ENCODE measurements around the gene AGBL1.

GRCh38 chr15:86263230-86263629 lies 183.6 kb downstream of the AGBL1 start:
- TF ChIP-seq, protein P1, sequence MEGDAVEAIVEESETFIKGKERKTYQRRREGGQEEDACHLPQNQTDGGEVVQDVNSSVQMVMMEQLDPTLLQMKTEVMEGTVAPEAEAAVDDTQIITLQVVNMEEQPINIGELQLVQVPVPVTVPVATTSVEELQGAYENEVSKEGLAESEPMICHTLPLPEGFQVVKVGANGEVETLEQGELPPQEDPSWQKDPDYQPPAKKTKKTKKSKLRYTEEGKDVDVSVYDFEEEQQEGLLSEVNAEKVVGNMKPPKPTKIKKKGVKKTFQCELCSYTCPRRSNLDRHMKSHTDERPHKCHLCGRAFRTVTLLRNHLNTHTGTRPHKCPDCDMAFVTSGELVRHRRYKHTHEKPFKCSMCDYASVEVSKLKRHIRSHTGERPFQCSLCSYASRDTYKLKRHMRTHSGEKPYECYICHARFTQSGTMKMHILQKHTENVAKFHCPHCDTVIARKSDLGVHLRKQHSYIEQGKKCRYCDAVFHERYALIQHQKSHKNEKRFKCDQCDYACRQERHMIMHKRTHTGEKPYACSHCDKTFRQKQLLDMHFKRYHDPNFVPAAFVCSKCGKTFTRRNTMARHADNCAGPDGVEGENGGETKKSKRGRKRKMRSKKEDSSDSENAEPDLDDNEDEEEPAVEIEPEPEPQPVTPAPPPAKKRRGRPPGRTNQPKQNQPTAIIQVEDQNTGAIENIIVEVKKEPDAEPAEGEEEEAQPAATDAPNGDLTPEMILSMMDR (conservative IDR thresholded peaks at IDR 0.05; ENCODE audit: low read depth in 2 of 2), result no peak
- TF ChIP-seq CREB1 (CRISPR knock-in tag; IDR thresholded peaks at IDR 0.05; ENCODE audit: low read depth), result no peak
- TF ChIP-seq EZH2 (IDR thresholded peaks at IDR 0.05; ENCODE audit: low read depth, unreplicated experiment), result no peak
- no peak for TF ChIP-seq ZNF331 (CRISPR knock-in tag; IDR thresholded peaks at IDR 0.05; ENCODE audit: low read depth)
- TF ChIP-seq REST (IDR thresholded peaks at IDR 0.05; ENCODE audit: unreplicated experiment), result no peak
- TF ChIP-seq, protein P2, sequence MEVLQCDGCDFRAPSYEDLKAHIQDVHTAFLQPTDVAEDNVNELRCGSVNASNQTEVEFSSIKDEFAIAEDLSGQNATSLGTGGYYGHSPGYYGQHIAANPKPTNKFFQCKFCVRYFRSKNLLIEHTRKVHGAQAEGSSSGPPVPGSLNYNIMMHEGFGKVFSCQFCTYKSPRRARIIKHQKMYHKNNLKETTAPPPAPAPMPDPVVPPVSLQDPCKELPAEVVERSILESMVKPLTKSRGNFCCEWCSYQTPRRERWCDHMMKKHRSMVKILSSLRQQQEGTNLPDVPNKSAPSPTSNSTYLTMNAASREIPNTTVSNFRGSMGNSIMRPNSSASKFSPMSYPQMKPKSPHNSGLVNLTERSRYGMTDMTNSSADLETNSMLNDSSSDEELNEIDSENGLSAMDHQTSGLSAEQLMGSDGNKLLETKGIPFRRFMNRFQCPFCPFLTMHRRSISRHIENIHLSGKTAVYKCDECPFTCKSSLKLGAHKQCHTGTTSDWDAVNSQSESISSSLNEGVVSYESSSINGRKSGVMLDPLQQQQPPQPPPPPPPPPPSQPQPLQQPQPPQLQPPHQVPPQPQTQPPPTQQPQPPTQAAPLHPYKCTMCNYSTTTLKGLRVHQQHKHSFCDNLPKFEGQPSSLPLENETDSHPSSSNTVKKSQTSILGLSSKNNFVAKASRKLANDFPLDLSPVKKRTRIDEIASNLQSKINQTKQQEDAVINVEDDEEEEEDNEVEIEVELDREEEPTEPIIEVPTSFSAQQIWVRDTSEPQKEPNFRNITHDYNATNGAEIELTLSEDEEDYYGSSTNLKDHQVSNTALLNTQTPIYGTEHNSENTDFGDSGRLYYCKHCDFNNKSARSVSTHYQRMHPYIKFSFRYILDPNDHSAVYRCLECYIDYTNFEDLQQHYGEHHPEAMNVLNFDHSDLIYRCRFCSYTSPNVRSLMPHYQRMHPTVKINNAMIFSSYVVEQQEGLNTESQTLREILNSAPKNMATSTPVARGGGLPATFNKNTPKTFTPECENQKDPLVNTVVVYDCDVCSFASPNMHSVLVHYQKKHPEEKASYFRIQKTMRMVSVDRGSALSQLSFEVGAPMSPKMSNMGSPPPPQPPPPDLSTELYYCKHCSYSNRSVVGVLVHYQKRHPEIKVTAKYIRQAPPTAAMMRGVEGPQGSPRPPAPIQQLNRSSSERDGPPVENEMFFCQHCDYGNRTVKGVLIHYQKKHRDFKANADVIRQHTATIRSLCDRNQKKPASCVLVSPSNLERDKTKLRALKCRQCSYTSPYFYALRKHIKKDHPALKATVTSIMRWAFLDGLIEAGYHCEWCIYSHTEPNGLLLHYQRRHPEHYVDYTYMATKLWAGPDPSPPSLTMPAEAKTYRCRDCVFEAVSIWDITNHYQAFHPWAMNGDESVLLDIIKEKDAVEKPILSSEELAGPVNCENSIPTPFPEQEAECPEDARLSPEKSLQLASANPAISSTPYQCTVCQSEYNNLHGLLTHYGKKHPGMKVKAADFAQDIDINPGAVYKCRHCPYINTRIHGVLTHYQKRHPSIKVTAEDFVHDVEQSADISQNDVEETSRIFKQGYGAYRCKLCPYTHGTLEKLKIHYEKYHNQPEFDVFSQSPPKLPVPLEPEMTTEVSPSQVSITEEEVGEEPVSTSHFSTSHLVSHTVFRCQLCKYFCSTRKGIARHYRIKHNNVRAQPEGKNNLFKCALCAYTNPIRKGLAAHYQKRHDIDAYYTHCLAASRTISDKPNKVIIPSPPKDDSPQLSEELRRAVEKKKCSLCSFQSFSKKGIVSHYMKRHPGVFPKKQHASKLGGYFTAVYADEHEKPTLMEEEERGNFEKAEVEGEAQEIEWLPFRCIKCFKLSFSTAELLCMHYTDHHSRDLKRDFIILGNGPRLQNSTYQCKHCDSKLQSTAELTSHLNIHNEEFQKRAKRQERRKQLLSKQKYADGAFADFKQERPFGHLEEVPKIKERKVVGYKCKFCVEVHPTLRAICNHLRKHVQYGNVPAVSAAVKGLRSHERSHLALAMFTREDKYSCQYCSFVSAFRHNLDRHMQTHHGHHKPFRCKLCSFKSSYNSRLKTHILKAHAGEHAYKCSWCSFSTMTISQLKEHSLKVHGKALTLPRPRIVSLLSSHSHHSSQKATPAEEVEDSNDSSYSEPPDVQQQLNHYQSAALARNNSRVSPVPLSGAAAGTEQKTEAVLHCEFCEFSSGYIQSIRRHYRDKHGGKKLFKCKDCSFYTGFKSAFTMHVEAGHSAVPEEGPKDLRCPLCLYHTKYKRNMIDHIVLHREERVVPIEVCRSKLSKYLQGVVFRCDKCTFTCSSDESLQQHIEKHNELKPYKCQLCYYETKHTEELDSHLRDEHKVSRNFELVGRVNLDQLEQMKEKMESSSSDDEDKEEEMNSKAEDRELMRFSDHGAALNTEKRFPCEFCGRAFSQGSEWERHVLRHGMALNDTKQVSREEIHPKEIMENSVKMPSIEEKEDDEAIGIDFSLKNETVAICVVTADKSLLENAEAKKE (CRISPR knock-in tag; IDR thresholded peaks at IDR 0.05), result no peak
- TF ChIP-seq POLR2AphosphoS5 (IDR thresholded peaks at IDR 0.05; ENCODE audit: low read depth), result no peak
- TF ChIP-seq EZH2phosphoT487 (IDR thresholded peaks at IDR 0.05; ENCODE audit: unreplicated experiment), result no peak
- TF ChIP-seq JUNB (IDR thresholded peaks at IDR 0.05; ENCODE audit: unreplicated experiment), result no peak
- no peak for TF ChIP-seq ETS1 (IDR thresholded peaks at IDR 0.05)
- no peak for TF ChIP-seq NANOG (IDR thresholded peaks at IDR 0.05; ENCODE audit: borderline replicate concordance)
- no peak for TF ChIP-seq STAT1 (IDR thresholded peaks at IDR 0.05; ENCODE audit: unreplicated experiment)
- no peak for TF ChIP-seq ZNF114 (CRISPR knock-in tag; IDR thresholded peaks at IDR 0.05)

Data from GM23338 (cell line).